A673 (cell line): ENCODE measurements around the gene COL4A4. TPM values are rescaled to one million over a fixed set of nuclear protein-coding genes. Genes with fewer than 3 reads are reported as not detected.

Experiments used
- BruUV-seq: library from RNA; stranded (reverse); fragments of 400-500 nt; replicated peaks from 2 replicates; lab custom pipeline; 2021; lab: Mats Ljungman, UMichigan
- CTCF ChIA-PET: fragments of 300-600 bp; sonication (Branson Sonifier 250); formaldehyde crosslinking; loops from one replicate; lab custom pipeline; 2022; ENCODE audit warnings: antibody characterized with exemption; lab: Charles Lee
- POLR2A ChIA-PET: fragments of 300-600 bp; sonication (Branson Sonifier 250); formaldehyde crosslinking; loops from one replicate; lab custom pipeline; 2022; ENCODE audit warnings: antibody characterized with exemption; ENCODE audit not compliant: low non-redundant PET; lab: Charles Lee
- DNase-seq: peaks from one replicate; pipeline ENCODE4 v3.0.0-alpha.2; 2015; ENCODE audit warnings: low spot score
- H3K27ac ChIP-seq: fragments of 200-600 bp; sonication (generic); 2 replicates; pipeline ENCODE4 v1.5.1; 2016; ENCODE audit warnings: mixed run types, low read depth, mild to moderate bottlenecking, mixed read lengths, antibody characterized with exemption, low read length; ENCODE audit not compliant: poor library complexity, severe bottlenecking
- H3K27me3 ChIP-seq: fragments of 200-600 bp; sonication (generic); replicated peaks from 2 replicates; pipeline ENCODE4 v1.6.1; 2017; ENCODE audit warnings: mixed run types, low read depth, mild to moderate bottlenecking, mixed read lengths, antibody characterized with exemption, low read length; ENCODE audit not compliant: insufficient read depth, poor library complexity
- H3K36me3 ChIP-seq: fragments of 200-600 bp; sonication (generic); 2 replicates; pipeline ENCODE4 v1.6.1; 2016; ENCODE audit warnings: mixed run types, mild to moderate bottlenecking, mixed read lengths, antibody characterized with exemption, low read length; ENCODE audit not compliant: insufficient read depth, poor library complexity, severe bottlenecking
- H3K4me1 ChIP-seq: fragments of 200-600 bp; sonication (generic); 2 replicates; pipeline ENCODE4 v1.6.1; 2017; ENCODE audit warnings: mixed run types, mild to moderate bottlenecking, mixed read lengths, antibody characterized with exemption, low read length; ENCODE audit not compliant: insufficient read depth, poor library complexity, severe bottlenecking
- H3K4me3 ChIP-seq: fragments of 200-600 bp; sonication (generic); 2 replicates; pipeline ENCODE4 v1.5.1; 2016; ENCODE audit warnings: low read depth, mixed run types, mild to moderate bottlenecking, mixed read lengths, low read length; ENCODE audit not compliant: poor library complexity, severe bottlenecking
- H3K9me3 ChIP-seq: fragments of 200-600 bp; sonication (generic); 2 replicates; pipeline ENCODE4 v1.6.1; 2016; ENCODE audit warnings: mixed run types, low read depth, mild to moderate bottlenecking, mixed read lengths, antibody characterized with exemption, low read length; ENCODE audit not compliant: poor library complexity, severe bottlenecking
- CTCF ChIP-seq: fragments of 300-800, 200-600 bp; sonication (generic); conservative IDR thresholded peaks from 2 replicates; pipeline ENCODE4 v1.5.1; 2017; ENCODE audit warnings: low read depth, mild to moderate bottlenecking, antibody characterized with exemption, low read length, moderate library complexity, mixed read lengths
- EZH2 ChIP-seq: fragments of 200-600 bp; sonication (generic); IDR thresholded peaks from 2 replicates; pipeline ENCODE4 v1.6.1; 2017; ENCODE audit warnings: borderline replicate concordance, low read depth, mild to moderate bottlenecking, mixed read lengths, antibody characterized with exemption, low read length; ENCODE audit not compliant: poor library complexity, severe bottlenecking
- intact Hi-C: fragments of 100-400 bp; cut with micrococcal nuclease; formaldehyde crosslinking; loops from one replicate; pipeline ENCODE4 v1.10.0; 2022; ENCODE audit not compliant: unreplicated experiment
- total RNA-seq: library from RNA; stranded (reverse); gene quantifications from 2 replicates; pipeline ENCODE4 v1.2.3, GENCODE V29; 2021

COL4A4 gene
- total RNA-seq, 1 experiment from 2014 or later, result not detected

- intact Hi-C loops, result no loop called here
- TF ChIP-seq CTCF, result no peak
- no peak for TF ChIP-seq EZH2
- no peaks in the 10 kb centered on the region for H3K27me3 ChIP-seq
- POLR2A ChIA-PET, result no interaction called here
- no TSS peak for BruUV-seq
- H3K9me3 ChIP-seq, result peaks cover 4% of the 10 kb centered on the region
- no peaks in the 10 kb centered on the region for H3K36me3 ChIP-seq
- CTCF ChIA-PET, result no interaction called here
- no peak overlapping the region for H3K27ac ChIP-seq
- DNase-seq, result no peak
- H3K4me3 ChIP-seq, result no peak overlapping the region
- H3K4me1 ChIP-seq, result no peaks in the 10 kb centered on the region
Measured at GRCh38 chr2:227143895-227144294, 20.1 kb downstream of the COL4A4 start.

- no peak overlapping the region for H3K27ac ChIP-seq
- BruUV-seq, result no TSS peak
- no peak overlapping the region for H3K4me3 ChIP-seq
- intact Hi-C loops, result no loop called here
- ChIA-PET POLR2A (interaction anchor here (0.6 kb wide), 1 partner anchor 412 kb away, joined by 3 read pairs; no protein-coding TSS in a partner anchor), CTCF (interaction anchor here (0.7 kb wide), 1 partner anchor 12 kb away, joined by 3 read pairs; no protein-coding TSS in a partner anchor)
- no peaks in the 10 kb centered on the region for H3K4me1 ChIP-seq
- no peaks in the 10 kb centered on the region for H3K27me3 ChIP-seq
- no peaks in the 10 kb centered on the region for H3K36me3 ChIP-seq
- H3K9me3 ChIP-seq, result no peaks in the 10 kb centered on the region
- TF ChIP-seq CTCF (no peak), EZH2 (no peak)
- DNase-seq, result no peak
Measured at GRCh38 chr2:227141301-227141700, 22.7 kb downstream of the COL4A4 start.

DNA sequence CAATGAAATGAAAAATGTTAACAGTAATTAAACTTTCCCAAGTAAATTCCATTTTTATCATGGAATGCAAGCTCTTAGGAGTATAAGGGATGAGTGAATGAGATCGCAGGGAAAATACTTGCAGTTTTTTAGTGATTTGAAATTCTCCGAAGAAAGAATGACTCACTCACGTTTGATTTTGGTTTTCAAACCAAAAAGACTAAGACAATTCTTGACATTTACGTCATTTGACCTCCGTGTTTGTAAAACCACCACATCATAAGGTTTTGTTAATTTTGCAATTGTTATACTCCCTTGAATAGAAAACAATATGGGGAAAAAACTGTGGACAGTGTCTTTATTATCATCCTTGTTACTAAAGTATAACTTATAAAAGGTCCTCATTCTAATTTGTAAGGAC, 29.4 kb downstream of the COL4A4 start:
- POLR2A ChIA-PET, result no interaction called here
- BruUV-seq, result no TSS peak
- intact Hi-C loops, result loop anchor here (5.0 to 10.0 kb wide), 2 partner anchors 260 to 633 kb away; no protein-coding TSS in a partner anchor

More for the DNA sequence above, 29.4 kb downstream of the COL4A4 start:
- no peak overlapping the region for H3K27ac ChIP-seq
- TF ChIP-seq EZH2, result no peak
- no peak for TF ChIP-seq CTCF
- H3K4me3 ChIP-seq, result no peak overlapping the region
- no peaks in the 10 kb centered on the region for H3K36me3 ChIP-seq
- H3K4me1 ChIP-seq, result no peaks in the 10 kb centered on the region
- H3K27me3 ChIP-seq, result no peaks in the 10 kb centered on the region
- DNase-seq, result no peak
- no peaks in the 10 kb centered on the region for H3K9me3 ChIP-seq
- CTCF ChIA-PET, result no interaction called here
